GM10248 (cell line): Measurements from ENCODE around the gene PFN3.

Source experiments
- CTCF ChIA-PET: fragments of 300-600 bp; sonication (Branson Sonifier 250); formaldehyde crosslinking; extraction: SDS; loops from one replicate; lab custom pipeline; 2021; ENCODE audit warnings: antibody characterized with exemption; lab: Yijun Ruan, JAX
- POLR2A ChIA-PET: fragments of 350-650 bp; sonication (Branson Sonifier 250); formaldehyde crosslinking; extraction: SDS; loops from one replicate; lab custom pipeline; 2020; ENCODE audit warnings: antibody characterized with exemption; lab: Yijun Ruan, JAX
- DNase-seq: peaks from one replicate; pipeline ENCODE4 v3.0.0; 2012; ENCODE audit errors: extremely low spot score
- TF ChIP-seq, protein P1 (sequence below): IDR thresholded peaks from 2 replicates; pipeline ENCODE4 v1.5.1; 2012; ENCODE audit warnings: mild to moderate bottlenecking, low read depth; ENCODE audit errors: extremely low read depth, missing control alignments, control extremely low read depth

Gene PFN3

DNA sequence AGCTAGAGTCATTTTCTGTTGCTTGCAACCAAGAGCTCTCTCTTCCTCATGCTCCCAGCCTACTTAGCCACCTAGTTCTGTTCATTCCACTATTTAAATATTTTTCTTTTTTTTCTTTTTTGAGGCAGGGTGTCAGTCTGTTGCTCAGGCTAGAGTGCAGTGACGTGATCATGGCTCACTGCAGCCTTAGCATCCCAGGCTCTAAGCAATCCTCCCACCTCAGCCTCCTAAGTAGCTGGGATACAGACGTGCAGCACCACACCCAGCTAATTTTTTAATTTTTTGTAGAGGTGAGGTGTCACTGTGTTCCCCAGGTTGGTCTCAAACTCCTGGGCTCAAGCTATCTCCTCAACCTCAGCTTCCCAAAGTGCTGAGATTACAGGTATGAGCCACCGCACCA, 14.0 kb upstream of the PFN3 start:
- ChIA-PET CTCF (interaction anchor here (1.0 to 23.4 kb wide), 9 partner anchors 9 to 45 kb away, joined by 3 to 549 read pairs (median 6); partner anchors contain the start of genes F12 and PRR7), POLR2A (no interaction called here)
- TF ChIP-seq, protein P1, sequence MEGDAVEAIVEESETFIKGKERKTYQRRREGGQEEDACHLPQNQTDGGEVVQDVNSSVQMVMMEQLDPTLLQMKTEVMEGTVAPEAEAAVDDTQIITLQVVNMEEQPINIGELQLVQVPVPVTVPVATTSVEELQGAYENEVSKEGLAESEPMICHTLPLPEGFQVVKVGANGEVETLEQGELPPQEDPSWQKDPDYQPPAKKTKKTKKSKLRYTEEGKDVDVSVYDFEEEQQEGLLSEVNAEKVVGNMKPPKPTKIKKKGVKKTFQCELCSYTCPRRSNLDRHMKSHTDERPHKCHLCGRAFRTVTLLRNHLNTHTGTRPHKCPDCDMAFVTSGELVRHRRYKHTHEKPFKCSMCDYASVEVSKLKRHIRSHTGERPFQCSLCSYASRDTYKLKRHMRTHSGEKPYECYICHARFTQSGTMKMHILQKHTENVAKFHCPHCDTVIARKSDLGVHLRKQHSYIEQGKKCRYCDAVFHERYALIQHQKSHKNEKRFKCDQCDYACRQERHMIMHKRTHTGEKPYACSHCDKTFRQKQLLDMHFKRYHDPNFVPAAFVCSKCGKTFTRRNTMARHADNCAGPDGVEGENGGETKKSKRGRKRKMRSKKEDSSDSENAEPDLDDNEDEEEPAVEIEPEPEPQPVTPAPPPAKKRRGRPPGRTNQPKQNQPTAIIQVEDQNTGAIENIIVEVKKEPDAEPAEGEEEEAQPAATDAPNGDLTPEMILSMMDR = no peak
- DNase-seq = no peak

DNA sequence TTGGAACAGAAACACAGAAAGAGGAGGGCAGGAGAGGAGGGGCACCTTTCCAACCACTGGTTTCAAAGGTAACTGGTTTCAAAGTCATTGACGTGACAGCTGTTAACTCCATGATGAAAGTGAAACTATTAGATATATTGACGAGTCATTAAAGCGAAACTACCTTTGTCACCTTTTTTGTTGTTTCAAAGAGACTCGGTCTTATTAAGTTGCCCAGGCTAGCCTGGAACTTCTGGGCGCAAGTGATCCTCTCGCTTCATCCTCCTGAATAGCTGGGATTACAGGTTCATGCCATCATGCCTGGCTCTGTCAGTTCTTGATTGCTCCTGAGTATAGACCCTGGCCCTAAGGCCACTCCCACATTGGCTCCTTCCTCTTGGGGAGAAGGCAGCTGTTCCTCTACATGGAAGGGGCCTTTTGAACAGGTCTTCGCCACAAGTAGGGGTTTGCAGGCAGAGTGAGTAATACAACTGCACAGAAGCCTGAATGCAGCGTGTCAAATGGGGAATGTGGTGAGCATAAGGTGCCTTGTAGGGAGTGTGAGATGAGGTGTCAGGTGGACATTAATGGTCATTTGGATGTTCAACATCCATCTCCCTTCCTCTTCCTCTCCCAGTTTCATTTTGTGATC, 12.3 kb upstream of the PFN3 start:
- ChIA-PET POLR2A (no interaction called here), CTCF (interaction anchor here (0.8 to 23.4 kb wide), 6 partner anchors 7 to 45 kb away, joined by 3 to 549 read pairs (median 17); partner anchors contain the start of genes F12 and PRR7)
- DNase-seq = no peak
- TF ChIP-seq, protein P1 = no peak

DNA sequence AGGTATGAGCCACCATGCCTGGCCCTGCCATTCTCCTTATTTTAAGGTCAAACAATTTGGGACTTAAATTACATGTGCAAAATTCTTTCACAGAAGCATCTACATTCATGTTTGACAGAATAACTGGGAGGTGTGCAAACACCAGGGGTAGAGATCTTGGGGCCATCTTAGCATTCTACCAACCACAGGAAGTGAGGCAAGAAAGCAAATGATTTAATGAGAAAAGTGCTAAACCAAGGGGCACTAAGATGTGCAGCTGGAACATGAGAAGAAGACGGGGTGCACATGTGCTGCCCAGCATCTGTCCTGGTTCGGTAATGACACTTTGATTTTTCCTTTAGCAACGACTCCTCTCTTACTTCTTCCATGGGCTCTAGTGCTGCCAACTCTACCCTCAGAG, 10.1 kb upstream of the PFN3 start:
- TF ChIP-seq, protein P1 = no peak
- DNase-seq = no peak
- CTCF ChIA-PET = interaction anchor here (21.8 kb wide), 1 partner anchor 35 kb away, joined by 549 read pairs; the partner anchor contains the start of gene PRR7
- POLR2A ChIA-PET = no interaction called here

DNA sequence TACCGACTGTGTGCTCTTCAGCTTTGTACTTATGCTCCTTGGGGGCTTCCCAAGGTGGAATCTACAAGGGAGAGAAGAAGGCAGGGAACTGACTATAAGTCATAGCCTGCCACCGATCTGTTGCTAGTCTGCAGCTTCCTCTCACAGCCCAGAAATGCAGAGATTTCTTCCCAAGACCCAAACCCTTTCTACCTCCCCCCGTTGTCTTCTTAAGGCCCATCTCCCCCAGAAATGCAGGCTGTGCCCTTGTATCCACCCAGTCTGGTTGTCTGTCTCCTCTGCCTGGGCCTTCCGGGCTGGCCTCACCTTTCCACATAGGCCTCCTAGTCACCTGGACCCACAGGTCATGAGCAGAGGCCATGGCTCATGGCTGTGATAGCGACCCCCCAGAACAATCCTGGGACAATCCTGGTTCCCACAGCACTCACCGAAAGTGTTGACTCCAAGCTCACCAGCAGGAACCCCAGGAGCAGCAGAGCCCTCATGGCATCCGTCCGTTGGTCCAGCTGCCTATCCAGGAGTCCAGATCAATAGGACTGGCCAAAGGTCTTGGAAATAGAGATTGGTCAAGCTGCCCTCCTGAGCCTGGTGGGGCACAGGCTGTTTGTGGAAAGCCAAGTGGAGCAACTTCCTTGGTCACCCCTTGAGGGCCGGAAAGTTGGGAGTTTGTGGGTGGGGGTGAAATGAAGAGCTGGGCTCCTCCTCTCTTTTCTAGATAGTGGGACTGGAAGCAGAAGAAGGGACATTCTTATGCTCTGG, 8.8 kb upstream of the PFN3 start, which contains the start of gene F12:
TSS of gene F12 (minus strand) at position 522 of the 759 bp plus-strand sequence. CDS start at position 485, 37 bp downstream.
- ChIA-PET POLR2A (interaction anchor here (1.1 to 1.2 kb wide), 2 partner anchors 17 to 37 kb away, joined by 3 to 6 read pairs; partner anchors contain the start of gene GRK6), CTCF (interaction anchor here (0.9 to 21.8 kb wide), 9 partner anchors 14 to 101 kb away, joined by 3 to 549 read pairs (median 5); partner anchors contain the start of genes GRK6, PRR7 and SLC34A1)
- TF ChIP-seq, protein P1 = no peak
- DNase-seq = no peak

DNA sequence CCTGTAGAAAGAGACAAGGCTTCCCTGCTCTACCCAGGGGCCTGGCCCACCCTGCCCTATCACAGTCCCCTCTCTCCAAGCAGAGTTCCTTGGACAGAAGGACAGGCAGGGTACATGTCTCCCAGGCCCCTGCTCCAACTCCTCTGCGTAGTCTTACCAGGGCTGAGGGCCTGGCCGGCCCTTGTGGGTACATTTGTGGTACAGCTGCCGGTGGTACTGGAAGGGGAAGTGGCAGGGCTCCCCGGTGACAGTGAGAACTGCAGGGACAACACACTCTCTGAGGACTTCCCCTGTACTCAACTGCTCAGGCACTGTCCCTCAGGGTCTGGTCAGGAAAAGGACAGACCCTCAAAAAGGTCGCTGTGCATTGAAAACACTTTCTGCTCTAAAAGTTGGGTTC, 5.3 kb upstream of the PFN3 start:
- TF ChIP-seq, protein P1 = no peak
- ChIA-PET CTCF (interaction anchor here (1.2 to 21.8 kb wide), 11 partner anchors 16 to 292 kb away, joined by 3 to 549 read pairs (median 49); partner anchors contain the start of genes GRK6, PRR7 and SLC34A1), POLR2A (no interaction called here)
- no peak for DNase-seq

DNA sequence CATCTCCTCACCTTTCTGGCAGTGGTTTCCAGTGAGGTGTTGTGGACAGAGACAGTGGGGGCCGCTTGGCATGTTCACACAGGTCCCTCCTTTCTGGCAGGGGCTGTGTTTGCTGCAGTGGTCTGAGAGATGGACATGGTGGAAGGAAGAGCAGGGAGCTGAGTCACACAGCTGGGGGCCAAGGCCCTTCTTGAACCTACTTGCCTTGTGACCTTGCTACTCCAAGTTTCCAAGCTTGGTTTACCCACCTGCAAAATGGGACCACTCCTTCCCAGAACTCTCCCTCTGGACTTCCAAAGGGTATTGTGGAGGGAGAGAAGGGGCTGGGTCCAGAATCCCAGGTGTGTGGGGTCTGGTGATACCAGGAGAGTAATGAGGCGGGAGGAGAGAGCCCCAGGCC, 4.9 kb upstream of the PFN3 start:
- POLR2A ChIA-PET = no interaction called here
- TF ChIP-seq, protein P1 = no peak

More for the DNA sequence above, 4.9 kb upstream of the PFN3 start:
- no peak for DNase-seq
- CTCF ChIA-PET = interaction anchor here (1.0 to 21.8 kb wide), 18 partner anchors 15 to 291 kb away, joined by 3 to 549 read pairs (median 28); partner anchors contain the start of genes DOK3, GRK6, PRR7 and RGS14
